Astrocyte (in vitro differentiated cells and primary cell): ENCODE results near the gene LACRT.

Experiments used
- EZH2 ChIP-seq: IDR thresholded peaks from 2 replicates; pipeline ENCODE4 v1.6.1; 2012; ENCODE audit warnings: mild to moderate bottlenecking, low read length, inconsistent platforms; ENCODE audit not compliant: insufficient read depth
- TF ChIP-seq, protein P1 (sequence below): IDR thresholded peaks from 2 replicates; pipeline ENCODE4 v1.5.1; 2011; ENCODE audit warnings: low read depth, mild to moderate bottlenecking, inconsistent platforms, low read length, moderate library complexity; ENCODE audit not compliant: insufficient read depth

DNA sequence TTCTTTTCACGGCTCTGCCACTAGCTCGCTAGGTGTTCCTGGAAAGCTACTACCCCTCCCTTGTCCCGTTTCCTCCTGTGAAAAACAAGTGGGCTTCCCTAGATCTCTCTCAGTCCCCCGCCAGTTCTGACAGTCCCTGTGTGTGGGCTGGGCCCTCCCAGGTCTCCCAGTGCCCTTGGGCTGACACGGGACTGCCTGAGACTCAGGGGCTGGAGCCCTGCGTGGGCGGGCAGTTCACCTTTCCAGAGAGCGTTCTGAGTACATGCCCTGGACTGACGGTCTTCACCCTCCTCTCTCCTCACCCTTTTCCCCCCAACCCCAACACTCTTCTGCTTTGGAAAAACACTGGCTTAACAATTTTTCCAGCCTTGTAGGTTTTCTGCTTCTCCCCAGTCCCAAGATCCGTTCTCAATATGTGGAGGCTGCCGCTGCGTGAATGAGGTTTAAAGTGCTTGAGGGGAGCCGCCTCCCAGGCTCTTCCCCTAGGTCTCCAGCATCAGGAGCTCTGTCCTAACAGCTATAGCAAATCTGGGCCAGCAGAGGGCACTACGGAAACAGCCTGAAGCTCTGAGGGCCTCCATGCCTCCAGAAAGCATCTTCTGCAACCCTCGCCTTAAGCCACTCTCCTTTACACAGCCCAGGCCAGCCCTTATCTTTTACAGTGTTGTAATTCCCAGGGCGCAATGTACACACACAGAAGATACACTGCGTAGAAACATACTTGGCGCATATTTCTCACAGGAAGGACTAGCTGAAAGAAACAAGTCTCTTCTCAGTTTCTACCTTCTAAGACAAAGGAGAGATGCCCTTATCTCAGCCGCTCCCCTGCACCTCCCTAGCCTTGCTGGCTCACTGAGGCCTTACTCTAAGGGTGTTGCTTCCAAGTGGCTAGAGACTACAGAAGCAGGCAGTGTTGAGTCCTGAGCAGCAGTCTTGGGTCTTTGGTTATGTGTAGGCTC lies 23.9 kb upstream of the LACRT start:
- TF ChIP-seq, protein P1, sequence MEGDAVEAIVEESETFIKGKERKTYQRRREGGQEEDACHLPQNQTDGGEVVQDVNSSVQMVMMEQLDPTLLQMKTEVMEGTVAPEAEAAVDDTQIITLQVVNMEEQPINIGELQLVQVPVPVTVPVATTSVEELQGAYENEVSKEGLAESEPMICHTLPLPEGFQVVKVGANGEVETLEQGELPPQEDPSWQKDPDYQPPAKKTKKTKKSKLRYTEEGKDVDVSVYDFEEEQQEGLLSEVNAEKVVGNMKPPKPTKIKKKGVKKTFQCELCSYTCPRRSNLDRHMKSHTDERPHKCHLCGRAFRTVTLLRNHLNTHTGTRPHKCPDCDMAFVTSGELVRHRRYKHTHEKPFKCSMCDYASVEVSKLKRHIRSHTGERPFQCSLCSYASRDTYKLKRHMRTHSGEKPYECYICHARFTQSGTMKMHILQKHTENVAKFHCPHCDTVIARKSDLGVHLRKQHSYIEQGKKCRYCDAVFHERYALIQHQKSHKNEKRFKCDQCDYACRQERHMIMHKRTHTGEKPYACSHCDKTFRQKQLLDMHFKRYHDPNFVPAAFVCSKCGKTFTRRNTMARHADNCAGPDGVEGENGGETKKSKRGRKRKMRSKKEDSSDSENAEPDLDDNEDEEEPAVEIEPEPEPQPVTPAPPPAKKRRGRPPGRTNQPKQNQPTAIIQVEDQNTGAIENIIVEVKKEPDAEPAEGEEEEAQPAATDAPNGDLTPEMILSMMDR, result peak; percentile 29
- TF ChIP-seq EZH2, result no peak
